GM18909 (cell line): Measurements from ENCODE around the gene FAM228A.
"Not testable (repeated sequence)": the region's sequence is repeated elsewhere in the genome, so short reads cannot be mapped to it uniquely, and the experiment has no call there.

Experiments
- ATAC-seq: cut with Tn5 transposase; IDR thresholded peaks from one replicate; pipeline ENCODE4 v1.9.1; 2021; ENCODE audit warnings: mild to moderate bottlenecking; ENCODE audit not compliant: unreplicated experiment, poor library complexity

Gene FAM228A

GRCh38 chr2:24189551-24189950, 14.7 kb downstream of the FAM228A start:
- no peak for ATAC-seq

- no peak for ATAC-seq
Measured at GRCh38 chr2:24190503-24190902, 15.7 kb downstream of the FAM228A start.

DNA sequence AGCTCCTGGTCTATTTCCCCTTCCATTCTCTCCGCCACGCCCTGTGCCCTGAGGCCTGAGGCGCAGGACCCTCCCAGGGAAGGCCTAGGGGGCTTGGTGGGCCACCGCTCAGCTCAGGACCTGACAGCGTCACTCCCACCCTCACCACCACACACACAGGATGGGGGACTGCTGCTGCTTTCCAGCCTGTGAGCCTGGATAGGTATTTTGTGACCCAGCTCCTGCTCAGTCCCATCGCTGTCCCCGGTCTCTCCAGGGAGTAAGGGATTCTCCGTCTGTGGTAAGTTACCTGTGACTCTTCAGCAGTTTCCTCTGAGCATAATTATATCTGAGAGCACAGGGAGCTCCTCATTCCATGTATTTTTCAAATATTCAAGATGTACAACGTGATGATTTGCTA, 16.3 kb downstream of the FAM228A start:
- ATAC-seq = no peak

DNA sequence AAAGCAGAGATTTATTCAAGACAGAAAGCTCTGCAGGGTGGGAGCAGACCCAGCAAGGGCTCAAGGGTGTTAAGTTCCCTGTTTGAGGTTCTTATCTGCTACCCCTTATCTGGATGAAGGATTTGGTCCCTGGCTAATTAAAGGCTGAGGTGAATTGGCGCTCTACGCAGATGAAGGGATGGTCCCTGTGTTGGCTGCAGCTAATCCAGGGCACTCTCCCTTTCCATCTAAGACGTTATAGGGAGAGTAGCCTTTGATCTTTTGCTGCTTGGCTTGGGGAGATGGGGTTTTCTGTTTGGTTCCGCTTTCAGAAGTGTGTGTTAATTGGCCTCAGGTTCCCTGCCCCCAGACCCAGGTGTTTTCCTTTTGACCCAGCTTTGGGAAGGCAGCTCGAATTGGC, 17.0 kb downstream of the FAM228A start:
- no peak for ATAC-seq

DNA sequence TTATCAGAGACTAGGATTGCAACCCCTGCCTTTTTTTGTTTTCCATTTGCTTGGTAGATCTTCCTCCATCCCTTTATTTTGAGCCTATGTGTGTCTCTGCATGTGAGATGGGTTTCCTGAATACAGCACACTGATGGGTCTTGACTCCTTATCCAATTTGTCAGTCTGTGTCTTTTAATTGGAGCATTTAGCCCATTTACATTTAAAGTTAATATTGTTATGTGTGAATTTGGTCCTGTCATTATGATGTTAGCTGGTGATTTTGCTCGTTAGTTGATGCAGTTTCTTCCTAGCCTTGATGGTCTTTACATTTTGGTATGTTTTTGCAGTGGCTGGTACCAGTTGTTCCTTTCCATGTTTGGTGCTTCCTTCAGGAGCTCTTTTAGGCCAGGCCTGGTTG, 22.4 kb downstream of the FAM228A start:
- not testable (repeated sequence) for ATAC-seq

DNA sequence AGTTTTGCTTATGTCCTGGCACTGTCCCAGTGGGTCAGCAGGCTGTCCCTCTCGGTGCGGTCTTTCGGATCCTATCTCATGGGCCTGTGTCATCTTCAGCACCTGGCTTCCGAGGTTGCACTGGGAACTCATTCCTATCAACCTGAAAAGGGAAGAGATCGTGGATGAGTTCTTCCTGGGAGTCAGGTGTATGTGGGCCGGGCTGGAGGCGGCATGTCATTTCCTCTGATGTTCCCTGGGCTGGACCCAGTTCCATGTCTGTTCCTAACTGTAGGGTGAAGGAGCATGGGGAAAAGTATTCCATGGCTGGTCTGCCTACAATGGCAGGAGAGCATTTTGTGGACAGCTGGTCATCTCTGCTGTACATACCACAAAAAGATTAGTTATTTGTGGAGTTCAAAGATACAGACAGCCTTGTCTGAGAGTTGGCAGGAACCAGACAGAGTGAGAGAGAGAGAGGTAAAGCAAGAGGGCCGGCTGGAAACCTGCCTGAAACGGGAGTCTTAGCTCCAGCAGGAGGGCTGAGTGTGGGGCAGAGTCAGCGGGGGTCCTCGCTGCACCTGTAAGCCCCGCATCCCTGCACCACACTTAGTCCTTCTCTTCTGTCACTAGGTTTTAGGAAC, 25.2 kb downstream of the FAM228A start:
- ATAC-seq = no peak

DNA sequence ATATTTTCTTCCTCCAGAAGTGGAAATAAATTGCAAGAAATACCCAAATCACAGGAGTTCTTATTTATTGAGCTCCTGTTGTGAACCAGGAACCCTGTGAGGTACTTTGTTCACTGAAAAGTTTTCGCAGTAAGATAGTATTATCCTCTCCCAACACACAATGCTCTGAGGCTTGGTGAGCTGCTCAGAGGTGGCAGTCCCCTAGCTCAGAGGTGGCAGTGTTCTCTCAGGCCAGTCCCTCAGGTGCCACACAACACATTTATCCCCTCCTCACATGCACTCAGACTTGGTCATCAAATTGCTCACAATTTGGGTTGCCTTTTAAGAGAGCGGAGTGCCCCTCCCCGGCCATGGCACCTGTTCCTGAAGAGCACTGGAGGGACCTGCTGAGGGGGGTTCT, 25.9 kb downstream of the FAM228A start:
- no peak for ATAC-seq

- no peak for ATAC-seq
Measured at GRCh38 chr2:24203029-24203786, 28.4 kb downstream of the FAM228A start.

- ATAC-seq = no peak
Measured at GRCh38 chr2:24203787-24204150, 28.9 kb downstream of the FAM228A start.

DNA sequence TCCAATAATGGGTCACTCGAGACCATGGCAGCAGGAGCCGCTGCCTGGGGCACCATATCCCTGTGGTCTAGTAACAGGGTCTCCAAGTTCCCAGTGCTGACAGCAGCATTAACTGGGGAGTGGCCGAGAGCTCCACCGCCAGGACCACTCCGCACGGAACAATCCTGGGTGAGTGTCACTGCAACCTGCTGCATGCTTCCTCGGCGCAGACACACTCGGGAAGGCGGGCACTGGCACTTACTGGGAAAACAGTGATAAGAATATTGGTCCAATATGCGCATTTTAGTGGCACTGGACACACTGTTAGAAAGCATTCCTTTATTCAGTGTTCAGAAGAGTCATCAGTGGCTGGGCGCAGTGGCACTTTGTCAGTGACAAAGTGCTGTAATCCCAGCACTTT, 29.7 kb downstream of the FAM228A start:
- no peak for ATAC-seq

GRCh38 chr2:24205131-24205530, 30.3 kb downstream of the FAM228A start:
- no peak for ATAC-seq

- no peak for ATAC-seq
Measured at GRCh38 chr2:24206242-24206641, 31.4 kb downstream of the FAM228A start.

DNA sequence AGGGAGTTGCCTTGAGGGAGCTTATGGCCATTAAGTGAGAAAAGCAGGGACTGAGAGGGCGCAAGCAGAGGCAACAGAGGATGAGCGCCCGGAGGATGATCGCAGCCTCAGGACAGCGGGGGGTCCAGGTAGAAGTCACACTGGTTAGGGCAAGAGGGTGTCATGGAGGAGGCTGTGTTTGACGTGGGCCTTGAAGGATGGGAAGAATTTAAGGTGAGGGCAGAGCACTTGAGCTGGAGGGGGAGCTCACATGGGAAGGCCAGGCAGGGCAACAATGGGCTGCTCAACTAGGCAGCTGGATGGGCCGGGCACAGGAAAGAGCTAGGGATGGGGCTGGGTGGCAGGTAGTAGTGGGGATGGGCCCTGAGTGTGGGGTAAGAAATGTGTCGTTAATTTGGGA, 31.9 kb downstream of the FAM228A start:
- ATAC-seq = no peak

- ATAC-seq = no peak
Measured at GRCh38 chr2:24207359-24207758, 32.5 kb downstream of the FAM228A start.

- no peak for ATAC-seq
Measured at GRCh38 chr2:24208490-24208889, 33.6 kb downstream of the FAM228A start.

- no peak for ATAC-seq
Measured at GRCh38 chr2:24209389-24210105, 34.7 kb downstream of the FAM228A start.

GRCh38 chr2:24210106-24210455, 35.2 kb downstream of the FAM228A start:
- ATAC-seq = no peak

- ATAC-seq = no peak
Measured at GRCh38 chr2:24210723-24211122, 35.9 kb downstream of the FAM228A start.

GRCh38 chr2:24211408-24211807, 36.6 kb downstream of the FAM228A start:
- no peak for ATAC-seq

GRCh38 chr2:24214880-24215279, 40.0 kb downstream of the FAM228A start:
- ATAC-seq = peak; percentile 89

- ATAC-seq = no peak
Measured at GRCh38 chr2:24220554-24221291, 45.9 kb downstream of the FAM228A start.
